CD4-positive, CD25-positive, alpha-beta regulatory T cell (primary cell): Measurements from ENCODE around the gene PREX1. TPM values are rescaled to one million over a fixed set of nuclear protein-coding genes. Genes with fewer than 3 reads are reported as not detected.
A peak's percentile ranks its signal among the peaks of the same experiment; 100 is the strongest.

Source experiments
- ATAC-seq, 2 donors: fragments of 150-1000 bp; cut with Tn5 transposase; one replicate each; pipeline ENCODE4 v1.10.0; 2021; ENCODE audit warnings: low read depth in 2 of 2, moderate number of reproducible peaks in 2 of 2, moderate library complexity in 1 of 2
- DNase-seq, 3 donors: peaks; one replicate each; pipeline versions ENCODE4 v3.0.0 to v3.0.0-alpha.2; 2012 to 2022; ENCODE audit warnings: mixed read lengths in 1 of 3
- H3K27ac ChIP-seq: one replicate; pipeline ENCODE4 v1.7.0; 2013; ENCODE audit warnings: mild to moderate bottlenecking, low read length; ENCODE audit not compliant: insufficient read depth, poor library complexity, severe bottlenecking
- H3K27me3 ChIP-seq: one replicate; pipeline ENCODE4 v1.7.0; 2013; ENCODE audit warnings: low read length; ENCODE audit not compliant: control insufficient read depth, insufficient read depth
- H3K36me3 ChIP-seq: one replicate; pipeline ENCODE4 v1.7.0; 2013; ENCODE audit warnings: mild to moderate bottlenecking, low read length, moderate library complexity; ENCODE audit not compliant: control insufficient read depth, insufficient read depth
- H3K4me1 ChIP-seq: 2 replicates; pipeline ENCODE4 v1.7.0; 2013; ENCODE audit warnings: mild to moderate bottlenecking, low read length; ENCODE audit not compliant: insufficient read depth, control insufficient read depth, poor library complexity, severe bottlenecking
- H3K4me3 ChIP-seq: one replicate; pipeline ENCODE4 v1.7.0; 2013; ENCODE audit warnings: low read depth, mild to moderate bottlenecking, low read length, moderate library complexity
- H3K9me3 ChIP-seq, 2 experiments: 1 replicate in 1 of 2; 2 replicates in 1 of 2; pipeline ENCODE4 v1.7.0; 2013; ENCODE audit warnings: low read length in 2 of 2, mild to moderate bottlenecking in 1 of 2, moderate library complexity in 1 of 2; ENCODE audit not compliant: control insufficient read depth in 2 of 2
- H3K27ac Mint-ChIP-seq, 3 donors: one replicate each; pipeline ENCODE4 v1.8.0; 2020 to 2022; ENCODE audit warnings: mild to moderate bottlenecking in 3 of 3, mixed read lengths in 3 of 3, moderate library complexity in 2 of 3
- H3K27me3 Mint-ChIP-seq: one replicate; pipeline ENCODE4 v1.8.0; 2022; ENCODE audit warnings: mild to moderate bottlenecking, mixed read lengths
- H3K36me3 Mint-ChIP-seq: one replicate; pipeline ENCODE4 v1.8.0; 2020; ENCODE audit warnings: mixed read lengths
- H3K4me1 Mint-ChIP-seq, 4 donors: one replicate each; pipeline ENCODE4 v1.8.0; 2020 to 2022; ENCODE audit warnings: mixed read lengths in 4 of 4, mild to moderate bottlenecking in 1 of 4
- H3K4me3 Mint-ChIP-seq, 4 donors: one replicate each; pipeline ENCODE4 v1.8.0; 2020 to 2022; ENCODE audit warnings: mild to moderate bottlenecking in 4 of 4, mixed read lengths in 4 of 4, moderate library complexity in 3 of 4
- H3K9me3 Mint-ChIP-seq, 7 donors: one replicate each; pipeline ENCODE4 v1.8.0; 2020 to 2022; ENCODE audit warnings: mixed read lengths in 7 of 7, mild to moderate bottlenecking in 3 of 7, moderate library complexity in 2 of 7
- polyA plus RNA-seq, 4 donors: library from polyadenylated mRNA; unstranded; fragments of 300-500 nt; fragmentation: Illumina TruSeq; gene quantifications; one replicate each; pipeline ENCODE4 v1.2.3, GENCODE V29; 2021
- total RNA-seq: library from RNA; stranded (reverse); gene quantifications from one replicate; pipeline ENCODE4 v1.2.3, GENCODE V29; 2022

The PREX1 gene
- total and polyA plus RNA-seq, 5 donors from 2014 or later, result 40.8 to 264 (median 57.0) TPM

GRCh38 chr20:48596334-48596898 lies 231.4 kb downstream of the PREX1 start:
- no peaks in the 10 kb centered on the region for H3K36me3 ChIP-seq
- ATAC-seq (no peak), DNase-seq (no peak)
- H3K4me1 Mint-ChIP-seq, result no peaks in the 10 kb centered on the region
- no peak overlapping the region for H3K4me3 Mint-ChIP-seq
- no peak overlapping the region for H3K27ac ChIP-seq
- peaks cover 0 to 2% of the 10 kb centered on the region in 2 experiments for H3K9me3 ChIP-seq
- peaks cover 0 to 4% (median 0%) of the 10 kb centered on the region in 7 donors for H3K9me3 Mint-ChIP-seq
- no peaks in the 10 kb centered on the region for H3K27me3 Mint-ChIP-seq
- H3K36me3 Mint-ChIP-seq, result no peaks in the 10 kb centered on the region
- no peak overlapping the region for H3K4me3 ChIP-seq
- peaks cover 3% of the 10 kb centered on the region for H3K27me3 ChIP-seq
- no peaks in the 10 kb centered on the region for H3K4me1 ChIP-seq
- H3K27ac Mint-ChIP-seq, result peak overlapping the region in 1 of 3 donors; percentile 0

GRCh38 chr20:48595495-48596333 lies 232.1 kb downstream of the PREX1 start:
- no peak for DNase-seq
- peaks cover 0 to 4% (median 0%) of the 10 kb centered on the region in 7 donors for H3K9me3 Mint-ChIP-seq
- Histone ChIP-seq H3K27me3 (peaks cover 3% of the 10 kb centered on the region), H3K4me3 (no peak overlapping the region), H3K36me3 (no peaks in the 10 kb centered on the region), H3K27ac (no peak overlapping the region), H3K9me3 (peaks cover 0 to 2% of the 10 kb centered on the region in 2 experiments), H3K4me1 (no peaks in the 10 kb centered on the region)
- no peaks in the 10 kb centered on the region for H3K27me3 Mint-ChIP-seq
- H3K36me3 Mint-ChIP-seq, result no peaks in the 10 kb centered on the region
- H3K27ac Mint-ChIP-seq, result no peak overlapping the region
- no peak for ATAC-seq
- H3K4me1 Mint-ChIP-seq, result no peaks in the 10 kb centered on the region
- H3K4me3 Mint-ChIP-seq, result peak overlapping the region in 1 of 4 donors; percentile 45

- no peaks in the 10 kb centered on the region for H3K4me1 ChIP-seq
- DNase-seq (no peak), ATAC-seq (no peak)
- Mint-ChIP-seq H3K4me1 (no peaks in the 10 kb centered on the region), H3K27ac (no peak overlapping the region), H3K36me3 (no peaks in the 10 kb centered on the region), H3K27me3 (no peaks in the 10 kb centered on the region), H3K4me3 (no peak overlapping the region), H3K9me3 (peaks cover 0 to 4% (median 0%) of the 10 kb centered on the region in 7 donors)
- peaks cover 0 to 2% of the 10 kb centered on the region in 2 experiments for H3K9me3 ChIP-seq
- H3K36me3 ChIP-seq, result no peaks in the 10 kb centered on the region
- H3K27ac ChIP-seq, result no peak overlapping the region
- H3K27me3 ChIP-seq, result peaks cover 3% of the 10 kb centered on the region
- H3K4me3 ChIP-seq, result no peak overlapping the region
Measured at GRCh38 chr20:48594533-48594932, 233.3 kb downstream of the PREX1 start.

DNA sequence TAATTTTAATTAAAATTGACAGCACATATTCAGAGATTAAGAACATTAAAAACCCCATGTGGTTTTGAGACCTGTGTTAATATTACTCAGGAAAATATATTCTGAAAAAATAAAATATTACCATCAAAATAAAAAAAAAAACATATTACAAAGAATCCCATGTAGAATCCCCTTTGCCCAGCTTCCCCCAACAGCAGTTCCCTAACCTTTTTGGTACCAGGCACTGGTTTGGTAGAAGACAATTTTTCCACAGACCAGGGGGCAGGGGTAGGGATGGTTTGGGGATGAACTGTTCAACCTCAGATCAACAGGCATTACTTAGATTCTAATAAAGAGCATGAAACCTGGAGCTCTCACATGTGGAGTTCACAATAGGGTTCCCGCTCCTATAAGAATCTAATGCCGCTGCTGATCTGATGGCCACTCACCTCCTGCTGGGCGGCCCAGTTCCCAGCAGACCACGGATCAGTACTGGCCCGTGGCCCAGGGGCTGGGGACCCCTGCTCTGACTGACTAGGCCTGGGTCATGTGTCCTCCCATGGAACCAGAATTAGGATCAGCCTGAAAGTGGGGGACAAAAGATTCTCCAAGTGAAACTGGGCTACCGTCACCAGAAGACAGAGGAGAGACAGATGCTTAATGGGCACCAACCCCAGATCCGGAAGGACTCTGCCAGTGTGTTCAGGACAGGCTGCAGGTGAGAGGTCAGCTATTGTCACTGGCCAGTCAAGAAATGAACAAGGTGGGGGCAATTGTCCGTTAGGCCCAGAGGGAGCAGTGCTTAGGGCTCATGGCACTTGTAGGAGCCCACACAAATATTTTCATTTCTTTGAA lies 235.5 kb downstream of the PREX1 start:
- no peak for DNase-seq
- H3K27ac Mint-ChIP-seq, result no peak overlapping the region
- Histone ChIP-seq H3K4me3 (no peak overlapping the region), H3K27me3 (peaks cover 3% of the 10 kb centered on the region), H3K9me3 (peaks cover 0 to 2% of the 10 kb centered on the region in 2 experiments), H3K27ac (no peak overlapping the region), H3K4me1 (no peaks in the 10 kb centered on the region), H3K36me3 (no peaks in the 10 kb centered on the region)
- no peaks in the 10 kb centered on the region for H3K4me1 Mint-ChIP-seq
- H3K9me3 Mint-ChIP-seq, result peaks cover 0 to 4% (median 0%) of the 10 kb centered on the region in 7 donors
- no peak for ATAC-seq
- no peaks in the 10 kb centered on the region for H3K27me3 Mint-ChIP-seq
- no peaks in the 10 kb centered on the region for H3K36me3 Mint-ChIP-seq
- H3K4me3 Mint-ChIP-seq, result no peak overlapping the region

DNA sequence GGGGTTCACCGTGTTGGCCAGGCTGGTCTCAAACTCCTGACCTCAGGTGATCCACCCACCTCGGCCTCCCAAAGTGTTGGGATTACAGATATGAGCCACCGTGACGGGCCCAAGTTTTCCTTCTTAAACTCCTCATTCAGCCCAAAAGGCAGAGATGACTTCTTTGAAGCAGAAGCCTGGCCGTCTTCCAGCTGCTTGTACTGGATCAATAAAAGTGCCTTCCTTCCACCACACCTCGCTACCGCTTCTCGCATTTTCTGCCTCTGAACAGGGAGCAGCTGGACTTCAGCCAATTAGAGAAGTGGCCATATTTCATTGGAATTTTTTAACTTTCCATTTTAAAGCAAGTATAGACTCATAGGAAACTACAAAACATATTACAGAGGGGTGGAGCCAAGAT lies 241.1 kb downstream of the PREX1 start:
- Mint-ChIP-seq H3K36me3 (no peaks in the 10 kb centered on the region), H3K27me3 (peaks cover 13% of the 10 kb centered on the region), H3K4me1 (peaks cover 0 to 5% (median 0%) of the 10 kb centered on the region in 4 donors), H3K27ac (no peak overlapping the region), H3K4me3 (no peak overlapping the region), H3K9me3 (peaks cover 0 to 3% (median 0%) of the 10 kb centered on the region in 7 donors)
- H3K4me3 ChIP-seq, result no peak overlapping the region
- H3K9me3 ChIP-seq, result no peaks in the 10 kb centered on the region
- no peak for ATAC-seq
- H3K27me3 ChIP-seq, result peaks cover 2% of the 10 kb centered on the region
- H3K36me3 ChIP-seq, result no peaks in the 10 kb centered on the region
- H3K27ac ChIP-seq, result no peak overlapping the region
- no peaks in the 10 kb centered on the region for H3K4me1 ChIP-seq
- no peak for DNase-seq

DNA sequence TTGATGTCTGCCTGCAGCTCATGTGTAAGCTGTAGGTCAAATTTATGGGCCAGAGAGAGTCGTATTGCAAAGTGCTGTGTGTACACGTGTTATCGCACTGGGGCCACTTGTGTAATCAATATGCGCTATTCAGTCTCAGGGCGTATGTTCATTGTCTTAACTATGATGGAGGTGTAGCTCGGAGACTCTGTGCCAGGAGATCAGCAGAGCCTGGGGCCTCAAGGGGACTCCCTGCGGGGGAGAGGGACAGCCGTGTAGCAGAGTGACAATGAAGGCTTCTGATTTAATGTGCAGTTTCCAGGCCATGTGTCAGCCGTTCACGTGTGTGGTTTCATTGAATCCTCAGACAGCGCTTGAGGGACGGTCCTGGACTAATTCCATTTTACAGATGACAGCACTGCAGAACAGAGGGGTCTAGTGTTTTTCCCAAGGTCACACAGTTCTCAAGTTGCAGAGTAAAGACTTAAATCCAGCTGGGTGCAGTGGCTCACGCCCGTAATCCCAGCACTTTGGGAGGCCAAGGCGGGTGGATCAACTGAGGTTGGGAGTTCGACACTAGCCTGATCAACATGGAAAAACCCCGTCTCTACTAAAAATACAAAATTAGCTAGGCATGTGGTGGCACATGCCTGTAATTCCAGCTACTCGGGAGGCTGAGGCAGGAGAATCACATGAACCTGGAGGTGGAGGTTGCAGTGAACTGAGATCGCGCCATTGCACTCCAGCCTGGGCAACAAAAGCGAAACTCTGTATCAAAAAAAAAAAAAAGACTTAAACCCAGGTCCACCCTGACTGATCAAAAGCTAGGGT lies 242.5 kb downstream of the PREX1 start:
- peaks cover 13% of the 10 kb centered on the region for H3K27me3 Mint-ChIP-seq
- no peak overlapping the region for H3K4me3 ChIP-seq
- H3K36me3 Mint-ChIP-seq, result no peaks in the 10 kb centered on the region
- no peaks in the 10 kb centered on the region for H3K36me3 ChIP-seq
- no peak overlapping the region for H3K27ac ChIP-seq
- H3K9me3 ChIP-seq, result no peaks in the 10 kb centered on the region
- no peak for DNase-seq
- H3K4me3 Mint-ChIP-seq, result no peak overlapping the region
- no peaks in the 10 kb centered on the region for H3K4me1 ChIP-seq
- peaks cover 2% of the 10 kb centered on the region for H3K27me3 ChIP-seq
- no peak overlapping the region for H3K27ac Mint-ChIP-seq
- no peak for ATAC-seq
- H3K4me1 Mint-ChIP-seq, result peaks cover 0 to 5% (median 0%) of the 10 kb centered on the region in 4 donors
- peaks cover 0 to 3% (median 0%) of the 10 kb centered on the region in 7 donors for H3K9me3 Mint-ChIP-seq
